ENCODE data around the gene GNAL.
A peak's percentile ranks its signal among the peaks of the same experiment; 100 is the strongest.

Gene GNAL

DNA sequence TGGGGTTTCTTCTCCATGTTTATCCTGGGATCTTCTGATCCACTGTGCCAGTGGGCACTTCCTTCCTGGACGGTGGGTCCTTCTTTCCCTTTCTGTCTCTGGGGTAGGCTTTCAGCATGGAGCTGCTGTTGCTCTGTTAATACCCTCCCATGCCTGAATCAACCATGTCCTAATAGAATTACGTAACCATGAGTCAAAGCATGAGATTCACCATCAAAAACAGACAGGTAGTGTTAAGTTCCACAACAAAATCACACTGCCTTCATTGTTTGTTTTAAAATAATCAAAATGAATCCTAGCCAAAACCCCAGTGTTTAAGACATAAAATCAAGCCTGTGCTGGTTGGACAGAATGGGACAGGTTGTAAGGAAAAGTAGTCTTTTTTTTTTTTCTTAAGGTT lies 37.5 kb downstream of the GNAL start:
- no peak overlapping the region for H3K27ac ChIP-seq
- DNase-seq (ENCODE audit: low spot score), result peak; percentile 42
- POLR2A ChIA-PET (ENCODE audit: low non-redundant PET), result no interaction called here
- CTCF ChIA-PET, result interaction anchor here (0.6 to 3.2 kb wide), 2 partner anchors 72 to 359 kb away, joined by 4 to 64 read pairs; no protein-coding TSS in a partner anchor
- TF ChIP-seq, protein P1, sequence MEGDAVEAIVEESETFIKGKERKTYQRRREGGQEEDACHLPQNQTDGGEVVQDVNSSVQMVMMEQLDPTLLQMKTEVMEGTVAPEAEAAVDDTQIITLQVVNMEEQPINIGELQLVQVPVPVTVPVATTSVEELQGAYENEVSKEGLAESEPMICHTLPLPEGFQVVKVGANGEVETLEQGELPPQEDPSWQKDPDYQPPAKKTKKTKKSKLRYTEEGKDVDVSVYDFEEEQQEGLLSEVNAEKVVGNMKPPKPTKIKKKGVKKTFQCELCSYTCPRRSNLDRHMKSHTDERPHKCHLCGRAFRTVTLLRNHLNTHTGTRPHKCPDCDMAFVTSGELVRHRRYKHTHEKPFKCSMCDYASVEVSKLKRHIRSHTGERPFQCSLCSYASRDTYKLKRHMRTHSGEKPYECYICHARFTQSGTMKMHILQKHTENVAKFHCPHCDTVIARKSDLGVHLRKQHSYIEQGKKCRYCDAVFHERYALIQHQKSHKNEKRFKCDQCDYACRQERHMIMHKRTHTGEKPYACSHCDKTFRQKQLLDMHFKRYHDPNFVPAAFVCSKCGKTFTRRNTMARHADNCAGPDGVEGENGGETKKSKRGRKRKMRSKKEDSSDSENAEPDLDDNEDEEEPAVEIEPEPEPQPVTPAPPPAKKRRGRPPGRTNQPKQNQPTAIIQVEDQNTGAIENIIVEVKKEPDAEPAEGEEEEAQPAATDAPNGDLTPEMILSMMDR (conservative IDR thresholded peaks at IDR 0.05; ENCODE audit: low read depth), result no peak

DNA sequence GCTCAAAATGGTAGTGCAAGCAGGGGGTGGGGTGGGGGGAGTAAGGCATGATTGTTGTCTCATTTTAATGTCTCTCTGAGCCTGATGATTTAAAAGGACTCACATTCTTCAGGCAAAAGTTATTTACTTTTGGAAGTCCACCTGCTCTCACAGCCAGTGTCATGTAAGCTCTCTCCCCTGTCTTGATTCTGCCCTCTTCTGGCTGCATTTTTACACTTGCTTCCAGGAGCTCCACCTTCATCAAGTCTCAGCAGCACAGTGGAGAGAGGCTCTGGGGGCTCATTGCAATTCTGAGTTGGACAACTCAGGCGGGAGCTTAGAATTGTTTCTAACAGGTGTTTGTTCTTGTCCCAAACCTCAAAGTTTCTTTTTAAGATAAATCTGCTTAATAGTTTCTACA lies 39.2 kb downstream of the GNAL start:
- TF ChIP-seq, protein P1 (conservative IDR thresholded peaks at IDR 0.05; ENCODE audit: low read depth), result no peak
- peak; percentile 29 for DNase-seq (ENCODE audit: low spot score)
- CTCF ChIA-PET, result interaction anchor here (0.6 to 3.2 kb wide), 10 partner anchors 8 to 175 kb away, joined by 3 to 64 read pairs (median 4); no protein-coding TSS in a partner anchor
- POLR2A ChIA-PET (ENCODE audit: low non-redundant PET), result interaction anchor here (0.8 kb wide), 1 partner anchor 73 kb away, joined by 5 read pairs; no protein-coding TSS in a partner anchor
- H3K27ac ChIP-seq, result no peak overlapping the region

DNA sequence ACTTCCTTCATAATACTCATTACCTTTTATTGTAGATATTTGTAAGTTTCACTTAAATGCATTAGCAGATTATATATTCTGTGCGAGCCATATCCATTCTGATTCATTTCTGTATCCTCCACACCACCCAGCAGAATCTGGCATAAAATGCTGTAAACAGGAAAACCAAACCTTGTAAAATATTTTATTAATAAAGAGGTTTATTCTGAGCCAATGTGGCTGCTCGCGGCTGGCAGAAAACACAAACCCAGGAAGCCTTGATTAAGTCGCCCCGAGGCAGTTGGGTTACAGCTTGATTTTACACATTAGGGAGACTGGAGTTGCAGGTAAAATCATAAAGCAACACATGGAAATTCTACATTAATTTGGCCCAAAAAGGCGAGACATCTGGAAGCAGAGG lies 40.5 kb downstream of the GNAL start:
- CTCF ChIA-PET, result interaction anchor here (2.0 kb wide), 1 partner anchor 72 kb away, joined by 14 read pairs; no protein-coding TSS in a partner anchor
- DNase-seq (ENCODE audit: low spot score), result no peak
- POLR2A ChIA-PET (ENCODE audit: low non-redundant PET), result no interaction called here
- TF ChIP-seq, protein P1 (conservative IDR thresholded peaks at IDR 0.05; ENCODE audit: low read depth), result no peak
- H3K27ac ChIP-seq, result no peak overlapping the region

DNA sequence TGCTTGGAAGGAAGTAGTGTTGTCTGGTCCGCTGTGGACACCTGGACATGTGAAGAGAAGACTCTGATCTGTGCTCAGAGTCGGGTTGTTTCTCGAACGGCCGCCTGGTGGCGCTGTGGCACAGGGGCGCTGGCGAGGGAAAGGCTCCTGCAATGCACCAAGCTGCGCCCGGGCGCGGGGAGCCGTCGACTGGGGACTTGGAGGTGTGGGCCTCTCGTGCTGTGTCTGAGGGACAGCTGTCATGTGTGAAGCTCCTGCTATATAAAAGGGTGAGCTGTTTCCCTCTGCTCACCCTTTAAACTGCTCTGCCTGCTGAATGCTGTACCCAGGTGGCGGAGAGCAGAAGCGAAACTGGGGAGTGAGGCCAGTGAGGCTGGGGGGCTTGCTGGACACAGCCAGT lies 44.0 kb downstream of the GNAL start:
- CTCF ChIA-PET, result interaction anchor here (0.5 to 2.9 kb wide), 29 partner anchors 9 to 365 kb away, joined by 3 to 21 read pairs (median 4); partner anchors contain the start of gene CHMP1B
- POLR2A ChIA-PET (ENCODE audit: low non-redundant PET), result no interaction called here
- DNase-seq (ENCODE audit: low spot score), result peak; percentile 70
- no peak overlapping the region for H3K27ac ChIP-seq
- TF ChIP-seq, protein P1 (conservative IDR thresholded peaks at IDR 0.05; ENCODE audit: low read depth), result peak; percentile 92

DNA sequence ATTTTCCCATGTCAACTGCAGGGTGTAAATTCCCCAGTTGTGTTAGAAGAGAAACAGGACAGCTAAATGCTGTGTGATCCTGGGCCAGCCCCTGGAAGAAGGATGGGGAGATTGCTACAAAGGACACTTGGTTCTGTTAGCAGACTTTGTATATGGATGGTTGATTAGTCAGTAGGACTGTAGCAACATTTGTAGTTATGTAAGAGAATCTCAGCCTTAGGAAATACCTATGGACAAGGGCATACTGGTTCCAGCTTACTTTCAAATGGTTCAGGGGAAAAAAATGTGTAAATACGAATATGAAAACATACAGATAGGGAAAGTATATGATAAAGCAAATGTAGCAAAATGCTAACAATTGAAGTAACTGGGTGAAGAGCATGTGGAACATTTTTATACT lies 47.6 kb downstream of the GNAL start:
- CTCF ChIA-PET, result interaction anchor here (0.6 to 1.8 kb wide), 5 partner anchors 8 to 302 kb away, joined by 4 to 6 read pairs (median 5); no protein-coding TSS in a partner anchor
- TF ChIP-seq, protein P1 (conservative IDR thresholded peaks at IDR 0.05; ENCODE audit: low read depth), result no peak
- POLR2A ChIA-PET (ENCODE audit: low non-redundant PET), result no interaction called here
- no peak overlapping the region for H3K27ac ChIP-seq
- no peak for DNase-seq (ENCODE audit: low spot score)

DNA sequence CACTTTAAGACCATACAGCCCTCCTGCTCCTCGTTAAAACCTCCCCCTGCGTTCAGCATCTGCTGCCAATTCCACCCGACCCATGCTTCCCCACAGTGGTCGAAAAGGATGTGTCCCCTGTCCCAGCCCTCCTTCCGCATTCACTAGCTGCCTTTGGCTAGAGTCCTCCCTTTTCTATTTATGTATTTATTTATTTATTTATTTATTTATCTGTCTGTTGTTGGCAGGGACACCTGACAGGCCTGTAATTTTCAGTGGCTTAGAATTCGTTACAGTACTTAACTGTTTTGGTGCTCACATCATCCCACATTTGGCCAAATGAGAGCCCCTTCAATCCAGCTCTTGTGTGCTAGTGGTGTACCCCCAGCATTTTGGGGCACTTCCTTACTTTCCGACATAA lies 50.8 kb downstream of the GNAL start:
- ChIA-PET POLR2A (ENCODE audit: low non-redundant PET) (no interaction called here), CTCF (interaction anchor here (0.6 to 1.5 kb wide), 3 partner anchors 84 to 99 kb away, joined by 3 to 9 read pairs (median 5); no protein-coding TSS in a partner anchor)
- no peak overlapping the region for H3K27ac ChIP-seq
- DNase-seq (ENCODE audit: low spot score), result no peak
- TF ChIP-seq, protein P1 (conservative IDR thresholded peaks at IDR 0.05; ENCODE audit: low read depth), result no peak

All from RWPE1 (cell line).